ENCODE data around the gene ABCA10. TPM values are rescaled to one million over a fixed set of nuclear protein-coding genes. Genes with fewer than 3 reads are reported as not detected.

ABCA10 gene
- total RNA-seq, 2 donors from 2014 or later, result not detected

- Mint-ChIP-seq H3K4me3 (no peak overlapping the region), H3K4me1 (peaks cover 3% of the 10 kb centered on the region), H3K27me3 (ENCODE audit: insufficient read depth) (no peaks in the 10 kb centered on the region), H3K9me3 (peaks cover 12% of the 10 kb centered on the region), H3K27ac (no peak overlapping the region), H3K36me3 (ENCODE audit: low read depth) (no peaks in the 10 kb centered on the region)
- Histone ChIP-seq H3K36me3 (ENCODE audit: control insufficient read depth, insufficient read depth, low read length) (no peaks in the 10 kb centered on the region), H3K27ac (ENCODE audit: low read depth, low read length) (no peak overlapping the region), H3K9ac (ENCODE audit: extremely low read depth, low read length, poor library complexity, severe bottlenecking) (no peak overlapping the region), H3K9me3 (ENCODE audit: control insufficient read depth, low read length) (peaks cover 9% of the 10 kb centered on the region), H3K27me3 (ENCODE audit: control insufficient read depth, insufficient read depth, low read length, poor library complexity, severe bottlenecking) (no peaks in the 10 kb centered on the region), H3K4me3 (ENCODE audit: low read length) (no peak overlapping the region), H3K4me1 (ENCODE audit: control insufficient read depth, insufficient read depth, low read length) (no peaks in the 10 kb centered on the region)
- DNase-seq, result no peak
- no peak for TF ChIP-seq CTCF (conservative IDR thresholded peaks at IDR 0.05)
- 100% methylated on average over 1 of the region's 1 CpG; no CpG with 5 or more reads in 1 of the 2 experiments for WGBS, 2 experiments (ENCODE audit: insufficient coverage in 1 of 2, insufficient read length in 1 of 2)
Measured at GRCh38 chr17:69231521-69231920, 2.9 kb upstream of the ABCA10 start.

- Mint-ChIP-seq H3K9me3 (peaks cover 12% of the 10 kb centered on the region), H3K4me1 (peaks cover 3% of the 10 kb centered on the region)
Measured at GRCh38 chr17:69230939-69231338, 2.3 kb upstream of the ABCA10 start.

GRCh38 chr17:69228018-69228417, 606 bp downstream of the ABCA10 start:
- Histone ChIP-seq H3K27me3 (ENCODE audit: control insufficient read depth, insufficient read depth, low read length, poor library complexity, severe bottlenecking) (no peaks in the 10 kb centered on the region), H3K4me3 (ENCODE audit: low read length) (no peak overlapping the region), H3K9ac (ENCODE audit: extremely low read depth, low read length, poor library complexity, severe bottlenecking) (no peak overlapping the region), H3K27ac (ENCODE audit: low read depth, low read length) (no peak overlapping the region), H3K4me1 (ENCODE audit: control insufficient read depth, insufficient read depth, low read length) (no peaks in the 10 kb centered on the region), H3K9me3 (ENCODE audit: control insufficient read depth, low read length) (peaks cover 7% of the 10 kb centered on the region), H3K36me3 (ENCODE audit: control insufficient read depth, insufficient read depth, low read length) (no peaks in the 10 kb centered on the region)
- no peak overlapping the region for H3K27ac Mint-ChIP-seq
- H3K4me1 Mint-ChIP-seq, result peaks cover 2% of the 10 kb centered on the region
- H3K4me3 Mint-ChIP-seq, result no peak overlapping the region
- DNase-seq, result no peak
- H3K27me3 Mint-ChIP-seq (ENCODE audit: insufficient read depth), result no peaks in the 10 kb centered on the region
- no peak for TF ChIP-seq CTCF (conservative IDR thresholded peaks at IDR 0.05)
- H3K9me3 Mint-ChIP-seq, result peaks cover 10% of the 10 kb centered on the region
- H3K36me3 Mint-ChIP-seq (ENCODE audit: low read depth), result no peaks in the 10 kb centered on the region

More at GRCh38 chr17:69230939-69231338, 2.3 kb upstream of the ABCA10 start:
- Histone ChIP-seq H3K27me3 (ENCODE audit: control insufficient read depth, insufficient read depth, low read length, poor library complexity, severe bottlenecking) (no peaks in the 10 kb centered on the region), H3K27ac (ENCODE audit: low read depth, low read length) (no peak overlapping the region), H3K4me1 (ENCODE audit: control insufficient read depth, insufficient read depth, low read length) (no peaks in the 10 kb centered on the region), H3K9ac (ENCODE audit: extremely low read depth, low read length, poor library complexity, severe bottlenecking) (no peak overlapping the region), H3K9me3 (ENCODE audit: control insufficient read depth, low read length) (peaks cover 9% of the 10 kb centered on the region), H3K36me3 (ENCODE audit: control insufficient read depth, insufficient read depth, low read length) (no peaks in the 10 kb centered on the region), H3K4me3 (ENCODE audit: low read length) (no peak overlapping the region)
- WGBS, 2 experiments (ENCODE audit: insufficient coverage in 1 of 2, insufficient read length in 1 of 2), result 83 to 90% methylated on average over 2 to 3 of the region's 3 CpGs
- H3K4me3 Mint-ChIP-seq, result no peak overlapping the region
- H3K27me3 Mint-ChIP-seq (ENCODE audit: insufficient read depth), result no peaks in the 10 kb centered on the region
- no peaks in the 10 kb centered on the region for H3K36me3 Mint-ChIP-seq (ENCODE audit: low read depth)
- no peak for DNase-seq
- H3K27ac Mint-ChIP-seq, result no peak overlapping the region
- TF ChIP-seq CTCF (conservative IDR thresholded peaks at IDR 0.05), result no peak

Data from endodermal cell (in vitro differentiated cells).